Adrenal gland (tissue), 12 donors: ENCODE data around the gene FGD6. TPM values are rescaled to one million over a fixed set of nuclear protein-coding genes. Genes with fewer than 3 reads are reported as not detected.

ENCODE experiments used
- DNase-seq, 7 donors: peaks; one replicate each; pipeline ENCODE4 v3.0.0-alpha.2; 2019 to 2020
- H3K27ac ChIP-seq, 5 donors: fragments of 200-600 bp; sonication (generic) in 4 of 5; 1 replicate in 3 of 5; 2 replicates in 2 of 5; pipeline versions ENCODE4 v1.5.1 to v1.8.0; 2016 to 2020; ENCODE audit warnings: mild to moderate bottlenecking in 1 of 5
- H3K27me3 ChIP-seq: fragments of 200-600 bp; 2 replicates; pipeline ENCODE4 v1.8.0; 2021
- H3K36me3 ChIP-seq, 2 donors: fragments of 200-600 bp; replicated peaks in 1 of 2; 1 replicate in 1 of 2; 2 replicates in 1 of 2; pipeline versions ENCODE4 v1.5.1 to v1.8.0; 2018 to 2022
- H3K4me1 ChIP-seq, 2 donors: fragments of 200-600 bp; replicated peaks in 1 of 2; 1 replicate in 1 of 2; 2 replicates in 1 of 2; pipeline versions ENCODE4 v1.5.1 to v1.8.0; 2018 to 2021
- H3K4me3 ChIP-seq, 4 donors: fragments of 200-600 bp; sonication (generic) in 3 of 4; one replicate each; pipeline ENCODE4 v1.5.1; 2016 to 2018
- H3K9me3 ChIP-seq, 3 donors: fragments of 200-600 bp; sonication (generic) in 1 of 3; replicated peaks in 1 of 3; 1 replicate in 2 of 3; 2 replicates in 1 of 3; pipeline versions ENCODE4 v1.5.1 to v1.8.0; 2016 to 2021
- POLR2A ChIP-seq, 2 donors: fragments of 450-650 bp; IDR thresholded peaks; one replicate each; pipeline ENCODE4 v1.6.1; 2017; ENCODE audit warnings: antibody characterized with exemption in 2 of 2, mild to moderate bottlenecking in 2 of 2, moderate library complexity in 1 of 2
- WGBS, 4 donors: extraction: QIAGEN DNeasy Blood & Tissue Kit in 2 of 4; methylation state at CpG; one replicate each; pipeline versions ENCODE4 v1.1.5 to v1.1.7; 2013 to 2017; 5-methylcytosine and 5-hydroxymethylcytosine counted together
- intact Hi-C, 2 donors: fragments of 100-400 bp; cut with DNase I; formaldehyde crosslinking; loops; one replicate each; pipeline versions ENCODE4 v1.14.1 to v1.15.0; 2022 to 2023
- polyA plus RNA-seq, 3 donors: library from polyadenylated mRNA; stranded (reverse); fragments of 200-250 nt in 2 of 3; fragments of 350-450 nt in 1 of 3; fragmentation: Illumina TruSeq in 1 of 3; extraction: RNeasy Lipid Tissue Mini Kit (QIAGEN cat#74804) in 1 of 3; gene quantifications; one replicate each; pipeline ENCODE4 v1.2.3, GENCODE V29; 2013 to 2014
- total RNA-seq, 9 donors: library from RNA; depleted of rRNA in 4 of 9; stranded (reverse); fragments of >200 nt in 4 of 9; fragments of 120-200 nt in 1 of 9; fragmentation: NEBNext Ultra II Directional in 1 of 9; extraction: Animal tissue kit (Norgen Biotek cat#: 25700) in 1 of 9; gene quantifications; one replicate each; pipeline versions ENCODE4 v1.1.0 to v1.2.4, GENCODE V29; 2013 to 2023
- TF ChIP-seq, protein P1 (sequence below), 6 experiments: fragments of 450-650 bp in 4 of 6; fragments of 200-600 bp in 2 of 6; sonication (generic) in 1 of 6; IDR thresholded peaks; 1 replicate in 5 of 6; 2 replicates in 1 of 6; pipeline versions ENCODE4 v1.5.1 to v1.8.0; 2016 to 2021; ENCODE audit warnings: antibody characterized with exemption in 6 of 6, mild to moderate bottlenecking in 2 of 6, moderate library complexity in 1 of 6
- donor health status: healthy with polysubstance abuse.
- donor health status: Bipolar disorder and iron deficiency.
- donor health status: DM: yes; HTN: yes; CAD: no.
- donor health status: DM: no; HTN: no; CAD: no.
- donor health status: DM: no; HTN: no; CAD: no.
- donor health status: DM: yes; HTN: yes; CAD: no.

The FGD6 gene
- total and polyA plus RNA-seq, 12 donors = 2.3 to 33.9 (median 18.1) TPM

DNA sequence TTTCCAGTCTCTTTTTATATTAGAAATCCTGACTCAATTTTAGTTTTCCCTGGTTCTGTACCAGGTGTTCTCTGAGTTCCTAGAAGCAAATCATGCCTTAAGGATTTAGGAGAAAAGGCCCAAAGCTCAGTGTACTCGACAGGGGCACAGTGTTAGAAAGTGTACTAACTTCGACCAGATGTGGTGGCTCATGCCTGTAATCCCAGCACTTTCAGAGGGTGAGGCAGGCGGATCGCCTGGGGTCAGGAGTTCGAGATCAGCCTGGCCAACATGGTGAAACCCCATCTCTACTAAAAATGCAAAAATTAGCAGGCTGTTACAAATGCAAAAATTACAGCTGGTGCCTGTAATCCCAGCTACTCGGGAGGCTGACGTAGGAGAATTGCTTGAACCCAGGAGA lies 12.4 kb upstream of the FGD6 start:
- H3K4me3 ChIP-seq = no peak overlapping the region
- no peaks in the 10 kb centered on the region for H3K27me3 ChIP-seq
- H3K4me1 ChIP-seq = peaks cover 0 to 60% of the 10 kb centered on the region in 2 donors
- peaks cover 0 to 3% of the 10 kb centered on the region in 2 donors for H3K36me3 ChIP-seq
- intact Hi-C loops = no loop called here
- H3K27ac ChIP-seq = peak overlapping the region in 1 of 5 donors; percentile 15
- H3K9me3 ChIP-seq = no peaks in the 10 kb centered on the region
- TF ChIP-seq, protein P1, sequence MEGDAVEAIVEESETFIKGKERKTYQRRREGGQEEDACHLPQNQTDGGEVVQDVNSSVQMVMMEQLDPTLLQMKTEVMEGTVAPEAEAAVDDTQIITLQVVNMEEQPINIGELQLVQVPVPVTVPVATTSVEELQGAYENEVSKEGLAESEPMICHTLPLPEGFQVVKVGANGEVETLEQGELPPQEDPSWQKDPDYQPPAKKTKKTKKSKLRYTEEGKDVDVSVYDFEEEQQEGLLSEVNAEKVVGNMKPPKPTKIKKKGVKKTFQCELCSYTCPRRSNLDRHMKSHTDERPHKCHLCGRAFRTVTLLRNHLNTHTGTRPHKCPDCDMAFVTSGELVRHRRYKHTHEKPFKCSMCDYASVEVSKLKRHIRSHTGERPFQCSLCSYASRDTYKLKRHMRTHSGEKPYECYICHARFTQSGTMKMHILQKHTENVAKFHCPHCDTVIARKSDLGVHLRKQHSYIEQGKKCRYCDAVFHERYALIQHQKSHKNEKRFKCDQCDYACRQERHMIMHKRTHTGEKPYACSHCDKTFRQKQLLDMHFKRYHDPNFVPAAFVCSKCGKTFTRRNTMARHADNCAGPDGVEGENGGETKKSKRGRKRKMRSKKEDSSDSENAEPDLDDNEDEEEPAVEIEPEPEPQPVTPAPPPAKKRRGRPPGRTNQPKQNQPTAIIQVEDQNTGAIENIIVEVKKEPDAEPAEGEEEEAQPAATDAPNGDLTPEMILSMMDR (IDR thresholded peaks at IDR 0.05) = no peak
- WGBS, 4 donors = 78 to 95% (median 92%) methylated on average over 7 of the region's 7 CpGs
- DNase-seq = no peak

DNA sequence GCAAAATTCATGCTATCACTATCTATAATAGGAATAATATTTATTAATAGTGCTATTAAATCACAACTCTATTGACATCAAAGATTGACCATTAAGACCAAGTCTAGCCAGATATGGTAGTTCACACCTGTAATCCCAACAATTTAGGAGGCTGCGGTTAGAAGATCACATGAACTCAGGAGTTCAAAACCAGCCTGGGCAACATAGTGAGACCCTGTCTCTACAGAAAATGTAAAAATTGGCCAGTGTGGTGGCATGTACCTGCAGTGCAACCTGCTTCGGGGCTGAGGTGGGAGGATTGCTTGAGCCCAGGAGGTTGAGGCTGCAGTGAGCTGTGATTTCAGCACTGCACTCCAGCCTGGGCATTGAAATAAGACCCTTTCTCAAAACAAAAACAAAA lies 11.3 kb upstream of the FGD6 start:
- 93 to 98% (median 95%) methylated on average over 2 of the region's 2 CpGs for WGBS, 4 donors
- peaks cover 0 to 70% of the 10 kb centered on the region in 2 donors for H3K4me1 ChIP-seq
- H3K27me3 ChIP-seq = no peaks in the 10 kb centered on the region
- H3K9me3 ChIP-seq = no peaks in the 10 kb centered on the region
- H3K4me3 ChIP-seq = no peak overlapping the region
- H3K36me3 ChIP-seq = peaks cover 0 to 3% of the 10 kb centered on the region in 2 donors
- DNase-seq = no peak
- H3K27ac ChIP-seq = peak overlapping the region in 1 of 5 donors; percentile 7
- intact Hi-C loops = no loop called here
- TF ChIP-seq POLR2A (IDR thresholded peaks at IDR 0.05) = no peak
- TF ChIP-seq, protein P1 (IDR thresholded peaks at IDR 0.05) = no peak

DNA sequence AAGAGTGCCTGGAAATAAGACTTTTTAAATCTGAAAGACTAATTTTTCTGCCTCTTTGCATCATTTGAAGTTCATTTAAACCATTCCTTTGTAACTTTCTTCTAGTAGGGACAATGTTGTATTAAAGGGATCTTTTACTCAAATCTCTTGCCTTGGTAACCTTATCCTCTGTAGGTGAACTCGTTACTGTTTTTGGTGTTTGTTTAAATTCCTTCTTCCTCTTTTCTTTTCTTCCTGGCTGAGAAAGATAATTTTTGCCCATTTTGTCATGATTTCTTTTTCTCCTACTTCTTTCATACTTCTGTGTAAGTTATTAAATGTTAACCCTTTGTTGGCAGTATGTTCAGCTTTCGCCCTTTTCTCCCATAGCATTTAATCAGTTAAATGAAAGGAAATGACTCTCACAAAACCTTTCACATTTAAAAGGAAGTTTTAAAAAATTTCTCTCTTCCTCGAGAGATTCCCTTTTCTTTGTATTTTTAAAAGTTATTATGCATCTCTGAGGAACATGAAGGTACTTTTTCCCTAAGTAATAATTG lies 10.6 kb upstream of the FGD6 start:
- Histone ChIP-seq H3K4me1 (peaks cover 0 to 77% of the 10 kb centered on the region in 2 donors), H3K4me3 (no peak overlapping the region), H3K36me3 (peaks cover 0 to 3% of the 10 kb centered on the region in 2 donors), H3K27me3 (no peaks in the 10 kb centered on the region), H3K9me3 (no peaks in the 10 kb centered on the region), H3K27ac (peak overlapping the region in 2 of 5 donors; percentile 7 to 10)
- 56 to 60% (median 57%) methylated on average over 3 of the region's 3 CpGs for WGBS, 4 donors
- TF ChIP-seq, protein P1 (IDR thresholded peaks at IDR 0.05) = no peak
- no peak for TF ChIP-seq POLR2A (IDR thresholded peaks at IDR 0.05)
- no peak for DNase-seq
- intact Hi-C loops = no loop called here

DNA sequence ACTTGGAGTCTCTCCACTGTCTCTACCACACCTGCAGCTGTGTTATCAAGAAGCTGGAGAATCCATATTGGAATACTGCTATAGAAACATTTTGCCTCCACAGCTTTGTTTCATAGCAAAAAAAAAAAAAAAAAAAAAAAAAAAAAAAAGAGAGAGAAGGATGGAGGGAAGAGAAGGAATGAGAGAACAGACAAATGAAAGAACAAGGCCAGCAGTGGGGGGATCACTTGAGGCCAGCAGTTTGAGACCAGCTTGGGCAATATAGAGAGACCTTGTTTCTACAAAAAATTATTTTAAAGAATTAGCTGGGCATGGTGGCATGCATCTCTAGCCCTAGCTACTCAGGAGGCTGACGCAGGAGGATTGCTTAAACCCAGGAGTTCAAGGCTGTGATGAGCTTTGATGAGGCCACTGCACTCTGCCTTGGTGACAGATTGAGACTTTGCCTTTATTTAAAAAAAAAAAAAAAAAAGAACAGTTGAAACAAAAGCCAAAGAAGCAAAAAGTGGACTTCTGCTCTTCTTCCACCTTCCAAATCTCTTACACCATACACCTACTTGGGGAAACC lies 8.5 kb upstream of the FGD6 start:
- intact Hi-C loops = no loop called here
- H3K36me3 ChIP-seq = peaks cover 0 to 3% of the 10 kb centered on the region in 2 donors
- H3K4me3 ChIP-seq = no peak overlapping the region
- peaks cover 0 to 88% of the 10 kb centered on the region in 2 donors for H3K4me1 ChIP-seq
- peak in 5 of 7 donors; percentile 47 to 83 (median 52) for DNase-seq
- no peak for TF ChIP-seq POLR2A (IDR thresholded peaks at IDR 0.05)
- TF ChIP-seq, protein P1 (IDR thresholded peaks at IDR 0.05) = no peak
- H3K9me3 ChIP-seq = no peaks in the 10 kb centered on the region
- H3K27me3 ChIP-seq = no peaks in the 10 kb centered on the region
- peak overlapping the region in 3 of 5 donors; percentile 26 to 68 (median 27) for H3K27ac ChIP-seq
- WGBS, 4 donors = 39 to 50% (median 44%) methylated on average over 1 of the region's 1 CpG
